Activated naive CD8-positive, alpha-beta T cell treated with anti-CD3 and anti-CD28 coated beads, Interleukin-2, amount 50 U/mL, for 24 hours (primary cell): ENCODE results near the gene NREP.

Experiments used
- ATAC-seq: fragments of 150-1000 bp; cut with Tn5 transposase; one replicate; pipeline ENCODE4 v1.10.0; 2021
- DNase-seq: peaks from one replicate; pipeline ENCODE4 v3.0.0; 2021
- H3K27ac Mint-ChIP-seq: one replicate; pipeline ENCODE4 v1.8.0; 2021; ENCODE audit warnings: mild to moderate bottlenecking, mixed read lengths
- H3K27me3 Mint-ChIP-seq: one replicate; pipeline ENCODE4 v1.8.0; 2021; ENCODE audit warnings: mixed read lengths
- H3K36me3 Mint-ChIP-seq: one replicate; pipeline ENCODE4 v1.8.0; 2021; ENCODE audit warnings: low read depth, mixed read lengths
- H3K4me1 Mint-ChIP-seq: one replicate; pipeline ENCODE4 v1.8.0; 2021; ENCODE audit warnings: mixed read lengths
- H3K4me3 Mint-ChIP-seq: one replicate; pipeline ENCODE4 v1.8.0; 2021; ENCODE audit warnings: mild to moderate bottlenecking, moderate library complexity, mixed read lengths
- H3K9me3 Mint-ChIP-seq: one replicate; pipeline ENCODE4 v1.8.0; 2021; ENCODE audit warnings: mixed read lengths

NREP gene

GRCh38 chr5:111779260-111779921 is 22.4 kb upstream of the NREP start:
- ATAC-seq (no peak), DNase-seq (no peak)
- Mint-ChIP-seq H3K9me3 (no peaks in the 10 kb centered on the region), H3K27ac (no peak overlapping the region), H3K36me3 (no peaks in the 10 kb centered on the region), H3K4me3 (no peak overlapping the region), H3K27me3 (peaks cover 11% of the 10 kb centered on the region), H3K4me1 (no peaks in the 10 kb centered on the region)

- ATAC-seq (no peak), DNase-seq (no peak)
- peaks cover 13% of the 10 kb centered on the region for H3K27me3 Mint-ChIP-seq
- H3K9me3 Mint-ChIP-seq: no peaks in the 10 kb centered on the region
- no peak overlapping the region for H3K4me3 Mint-ChIP-seq
- no peak overlapping the region for H3K27ac Mint-ChIP-seq
- H3K4me1 Mint-ChIP-seq: no peaks in the 10 kb centered on the region
- no peaks in the 10 kb centered on the region for H3K36me3 Mint-ChIP-seq
Observed at GRCh38 chr5:111776913-111777781, 20.2 kb upstream of the NREP start.

- Mint-ChIP-seq H3K27me3 (peaks cover 13% of the 10 kb centered on the region), H3K27ac (no peak overlapping the region), H3K36me3 (no peaks in the 10 kb centered on the region), H3K4me1 (no peaks in the 10 kb centered on the region), H3K9me3 (no peaks in the 10 kb centered on the region), H3K4me3 (no peak overlapping the region)
- DNase-seq: no peak
- no peak for ATAC-seq
Observed at GRCh38 chr5:111775224-111775623, 18.2 kb upstream of the NREP start.

- Mint-ChIP-seq H3K27me3 (peaks cover 11% of the 10 kb centered on the region), H3K4me1 (no peaks in the 10 kb centered on the region), H3K36me3 (no peaks in the 10 kb centered on the region), H3K4me3 (no peak overlapping the region), H3K27ac (no peak overlapping the region), H3K9me3 (no peaks in the 10 kb centered on the region)
- ATAC-seq: no peak
- no peak for DNase-seq
Observed at GRCh38 chr5:111774525-111774924, 17.5 kb upstream of the NREP start.

GRCh38 chr5:111772456-111773122 is 15.6 kb upstream of the NREP start:
- no peak for ATAC-seq
- H3K36me3 Mint-ChIP-seq: no peaks in the 10 kb centered on the region

GRCh38 chr5:111769541-111769940 is 12.5 kb upstream of the NREP start:
- ATAC-seq (no peak), DNase-seq (no peak)
- H3K4me3 Mint-ChIP-seq: no peak overlapping the region
- H3K9me3 Mint-ChIP-seq: no peaks in the 10 kb centered on the region
- no peaks in the 10 kb centered on the region for H3K36me3 Mint-ChIP-seq
- H3K4me1 Mint-ChIP-seq: no peaks in the 10 kb centered on the region
- H3K27ac Mint-ChIP-seq: no peak overlapping the region
- H3K27me3 Mint-ChIP-seq: peaks cover 4% of the 10 kb centered on the region

More at GRCh38 chr5:111772456-111773122, 15.6 kb upstream of the NREP start:
- Mint-ChIP-seq H3K9me3 (no peaks in the 10 kb centered on the region), H3K4me3 (no peak overlapping the region), H3K27me3 (peaks cover 11% of the 10 kb centered on the region), H3K4me1 (no peaks in the 10 kb centered on the region), H3K27ac (no peak overlapping the region)
- DNase-seq: no peak

- DNase-seq (no peak), ATAC-seq (no peak)
- Mint-ChIP-seq H3K4me1 (no peaks in the 10 kb centered on the region), H3K27me3 (peaks cover 3% of the 10 kb centered on the region), H3K4me3 (no peak overlapping the region), H3K9me3 (no peaks in the 10 kb centered on the region), H3K27ac (no peak overlapping the region), H3K36me3 (no peaks in the 10 kb centered on the region)
Observed at GRCh38 chr5:111765613-111766571, 8.9 kb upstream of the NREP start.

GRCh38 chr5:111764019-111764418 is 7.0 kb upstream of the NREP start:
- ATAC-seq (no peak), DNase-seq (no peak)
- Mint-ChIP-seq H3K4me3 (no peak overlapping the region), H3K36me3 (no peaks in the 10 kb centered on the region), H3K27ac (no peak overlapping the region), H3K4me1 (no peaks in the 10 kb centered on the region), H3K9me3 (no peaks in the 10 kb centered on the region), H3K27me3 (peaks cover 3% of the 10 kb centered on the region)

- H3K27ac Mint-ChIP-seq: no peak overlapping the region
- H3K4me1 Mint-ChIP-seq: peaks cover 4% of the 10 kb centered on the region
- no peaks in the 10 kb centered on the region for H3K36me3 Mint-ChIP-seq
- ATAC-seq: no peak
- H3K27me3 Mint-ChIP-seq: peaks cover 6% of the 10 kb centered on the region
- H3K4me3 Mint-ChIP-seq: no peak overlapping the region
- no peaks in the 10 kb centered on the region for H3K9me3 Mint-ChIP-seq
- no peak for DNase-seq
Observed at GRCh38 chr5:111762895-111763294, 5.9 kb upstream of the NREP start.

- DNase-seq (no peak), ATAC-seq (no peak)
- Mint-ChIP-seq H3K9me3 (no peaks in the 10 kb centered on the region), H3K27me3 (peaks cover 7% of the 10 kb centered on the region), H3K27ac (peak overlapping the region; percentile 87), H3K36me3 (no peaks in the 10 kb centered on the region), H3K4me3 (peak overlapping the region; percentile 82), H3K4me1 (peaks cover 23% of the 10 kb centered on the region)
Observed at GRCh38 chr5:111758284-111758628, 1.3 kb upstream of the NREP start.

- DNase-seq (peak; percentile 81), ATAC-seq (peak; percentile 77)
- Mint-ChIP-seq H3K4me3 (peak overlapping the region; percentile 82), H3K36me3 (peaks cover 1% of the 10 kb centered on the region), H3K27ac (peak overlapping the region; percentile 87), H3K4me1 (peaks cover 23% of the 10 kb centered on the region), H3K27me3 (peaks cover 7% of the 10 kb centered on the region), H3K9me3 (no peaks in the 10 kb centered on the region)
Observed at GRCh38 chr5:111757355-111758283, 625 bp upstream of the NREP start.

GRCh38 chr5:111755942-111756381 is 1.0 kb downstream of the NREP start:
- no peak overlapping the region for H3K27ac Mint-ChIP-seq
- H3K9me3 Mint-ChIP-seq: no peaks in the 10 kb centered on the region
- H3K4me1 Mint-ChIP-seq: peaks cover 23% of the 10 kb centered on the region
- DNase-seq: no peak
- H3K27me3 Mint-ChIP-seq: peaks cover 7% of the 10 kb centered on the region
- no peak for ATAC-seq
- H3K36me3 Mint-ChIP-seq: peaks cover 1% of the 10 kb centered on the region
- peak overlapping the region; percentile 82 for H3K4me3 Mint-ChIP-seq

GRCh38 chr5:111755345-111755941 is 1.6 kb downstream of the NREP start:
- DNase-seq (no peak), ATAC-seq (no peak)
- H3K4me1 Mint-ChIP-seq: peaks cover 23% of the 10 kb centered on the region
- H3K4me3 Mint-ChIP-seq: peak overlapping the region; percentile 82
- H3K9me3 Mint-ChIP-seq: no peaks in the 10 kb centered on the region
- H3K36me3 Mint-ChIP-seq: peaks cover 1% of the 10 kb centered on the region
- peaks cover 7% of the 10 kb centered on the region for H3K27me3 Mint-ChIP-seq
- H3K27ac Mint-ChIP-seq: no peak overlapping the region
